ENCODE data around the gene BCOR. TPM values are rescaled to one million over a fixed set of nuclear protein-coding genes. Genes with fewer than 3 reads are reported as not detected.

Gene BCOR
- polyA plus RNA-seq, 1 of the 3 experiments (the other 2 are of a cell fraction) = 8.8 TPM

DNA sequence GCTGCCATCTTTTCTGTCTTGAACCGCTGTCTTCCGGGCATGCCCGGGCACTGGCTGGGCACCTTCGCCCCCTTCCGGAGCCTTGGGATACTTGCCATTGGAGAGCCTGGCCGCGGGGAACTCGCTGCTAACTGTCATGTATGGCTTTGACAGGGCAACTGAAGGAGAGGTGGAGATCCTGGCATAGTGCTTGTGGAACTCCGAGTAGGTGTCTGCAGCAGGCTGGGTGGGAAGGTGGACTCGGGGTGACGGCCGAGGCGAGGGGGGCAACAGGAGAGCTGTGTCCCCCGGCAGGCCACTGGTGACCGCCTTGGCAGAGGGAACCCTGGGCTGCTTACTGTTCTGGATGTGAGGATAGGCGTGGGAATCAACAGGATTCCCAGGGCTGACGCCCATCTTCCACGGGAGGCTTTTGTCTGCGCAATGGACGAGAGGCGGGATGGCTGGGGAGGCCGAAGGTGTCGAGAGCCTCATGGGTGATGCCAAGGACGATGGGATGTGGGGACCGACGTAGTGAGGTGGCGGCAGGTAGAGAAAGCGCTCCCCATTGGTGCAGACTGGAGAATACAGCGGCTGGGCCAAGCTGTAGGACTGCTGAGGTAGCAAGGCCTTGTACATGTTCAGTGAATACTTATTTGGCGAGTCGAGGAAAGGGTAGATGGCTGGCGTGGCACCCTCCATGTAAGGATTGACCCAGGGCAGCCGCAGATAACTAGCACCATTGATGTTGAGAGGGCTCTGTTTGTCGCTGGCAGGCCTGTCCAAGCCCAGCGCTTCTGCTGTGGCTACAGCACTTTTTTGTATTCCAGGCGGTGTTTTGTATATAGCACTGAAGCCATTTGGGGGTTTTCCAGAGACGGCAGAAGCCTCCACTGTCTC, 23.4 kb downstream of the BCOR start:
- H3K27me3 ChIP-seq (ENCODE audit: insufficient read depth) = peaks cover 7% of the 10 kb centered on the region; the same call in 1 of the 2 replicates
- TF ChIP-seq JUND (IDR thresholded peaks at IDR 0.05) (no peak), RAD21 (IDR thresholded peaks at IDR 0.05; ENCODE audit: low read length) (no peak), TAF1 (IDR thresholded peaks at IDR 0.05; ENCODE audit: borderline replicate concordance, low read depth, low read length) (no peak), ELF1 (IDR thresholded peaks at IDR 0.05) (no peak), CTCF (IDR thresholded peaks at IDR 0.05) (no peak), RCOR1 (IDR thresholded peaks at IDR 0.05; ENCODE audit: low read length) (no peak), POLR2AphosphoS5 (IDR thresholded peaks at IDR 0.05; ENCODE audit: low read depth, low read length) (no peak), MXI1 (IDR thresholded peaks at IDR 0.05; ENCODE audit: low read depth, low read length) (no peak), ZBTB33 (IDR thresholded peaks at IDR 0.05; ENCODE audit: borderline replicate concordance, low read depth) (no peak), RXRA (IDR thresholded peaks at IDR 0.05; ENCODE audit: borderline replicate concordance, low read depth) (no peak), MAX (IDR thresholded peaks at IDR 0.05; ENCODE audit: low read depth) (no peak)
- TF ChIP-seq, protein P1, sequence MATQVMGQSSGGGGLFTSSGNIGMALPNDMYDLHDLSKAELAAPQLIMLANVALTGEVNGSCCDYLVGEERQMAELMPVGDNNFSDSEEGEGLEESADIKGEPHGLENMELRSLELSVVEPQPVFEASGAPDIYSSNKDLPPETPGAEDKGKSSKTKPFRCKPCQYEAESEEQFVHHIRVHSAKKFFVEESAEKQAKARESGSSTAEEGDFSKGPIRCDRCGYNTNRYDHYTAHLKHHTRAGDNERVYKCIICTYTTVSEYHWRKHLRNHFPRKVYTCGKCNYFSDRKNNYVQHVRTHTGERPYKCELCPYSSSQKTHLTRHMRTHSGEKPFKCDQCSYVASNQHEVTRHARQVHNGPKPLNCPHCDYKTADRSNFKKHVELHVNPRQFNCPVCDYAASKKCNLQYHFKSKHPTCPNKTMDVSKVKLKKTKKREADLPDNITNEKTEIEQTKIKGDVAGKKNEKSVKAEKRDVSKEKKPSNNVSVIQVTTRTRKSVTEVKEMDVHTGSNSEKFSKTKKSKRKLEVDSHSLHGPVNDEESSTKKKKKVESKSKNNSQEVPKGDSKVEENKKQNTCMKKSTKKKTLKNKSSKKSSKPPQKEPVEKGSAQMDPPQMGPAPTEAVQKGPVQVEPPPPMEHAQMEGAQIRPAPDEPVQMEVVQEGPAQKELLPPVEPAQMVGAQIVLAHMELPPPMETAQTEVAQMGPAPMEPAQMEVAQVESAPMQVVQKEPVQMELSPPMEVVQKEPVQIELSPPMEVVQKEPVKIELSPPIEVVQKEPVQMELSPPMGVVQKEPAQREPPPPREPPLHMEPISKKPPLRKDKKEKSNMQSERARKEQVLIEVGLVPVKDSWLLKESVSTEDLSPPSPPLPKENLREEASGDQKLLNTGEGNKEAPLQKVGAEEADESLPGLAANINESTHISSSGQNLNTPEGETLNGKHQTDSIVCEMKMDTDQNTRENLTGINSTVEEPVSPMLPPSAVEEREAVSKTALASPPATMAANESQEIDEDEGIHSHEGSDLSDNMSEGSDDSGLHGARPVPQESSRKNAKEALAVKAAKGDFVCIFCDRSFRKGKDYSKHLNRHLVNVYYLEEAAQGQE (IDR thresholded peaks at IDR 0.05; ENCODE audit: low read depth, low read length) = no peak
- TF ChIP-seq, protein P2, sequence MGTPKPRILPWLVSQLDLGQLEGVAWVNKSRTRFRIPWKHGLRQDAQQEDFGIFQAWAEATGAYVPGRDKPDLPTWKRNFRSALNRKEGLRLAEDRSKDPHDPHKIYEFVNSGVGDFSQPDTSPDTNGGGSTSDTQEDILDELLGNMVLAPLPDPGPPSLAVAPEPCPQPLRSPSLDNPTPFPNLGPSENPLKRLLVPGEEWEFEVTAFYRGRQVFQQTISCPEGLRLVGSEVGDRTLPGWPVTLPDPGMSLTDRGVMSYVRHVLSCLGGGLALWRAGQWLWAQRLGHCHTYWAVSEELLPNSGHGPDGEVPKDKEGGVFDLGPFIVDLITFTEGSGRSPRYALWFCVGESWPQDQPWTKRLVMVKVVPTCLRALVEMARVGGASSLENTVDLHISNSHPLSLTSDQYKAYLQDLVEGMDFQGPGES (IDR thresholded peaks at IDR 0.05; ENCODE audit: low read depth, low read length) = no peak
- WGBS (ENCODE audit: low lambda C conversion rate) = 58% methylated on average over 33 of the region's 37 CpGs
- peaks cover 32% of the 10 kb centered on the region for H3K79me2 ChIP-seq (ENCODE audit: insufficient read depth)
- no peaks in the 10 kb centered on the region for H3F3A ChIP-seq (replicated peaks; ENCODE audit: insufficient read depth)
- no peaks in the 10 kb centered on the region for H3K9me2 ChIP-seq
- H3K4me2 ChIP-seq = no peak overlapping the region
- peaks cover 29% of the 10 kb centered on the region; the same call in 1 of the 2 replicates for H4K20me1 ChIP-seq (ENCODE audit: insufficient read depth)
- POLR2A ChIA-PET = no interaction called here
- peaks cover 0 to 30% of the 10 kb centered on the region in 2 experiments; a peak in 1 of 4 replicates for H3K4me1 ChIP-seq (ENCODE audit: control insufficient read depth in 1 of 2, insufficient read depth in 2 of 2, low read depth in 1 of 2, low read length in 1 of 2)
- H3K9me3 ChIP-seq = no peaks in the 10 kb centered on the region
- H2AFZ ChIP-seq (ENCODE audit: low read depth) = no peak overlapping the region
- H3K9ac ChIP-seq = no peak overlapping the region
- DNase-seq = no peak
- no peak overlapping the region for H3K27ac ChIP-seq (ENCODE audit: low read depth in 2 of 2, low read length in 1 of 2)
- H3K4me3 ChIP-seq (ENCODE audit: low read depth in 2 of 2, low read length in 1 of 2) = no peak overlapping the region
- CTCF ChIA-PET = no interaction called here
- peaks cover 15 to 49% of the 10 kb centered on the region in 2 experiments for H3K36me3 ChIP-seq (replicated peaks in 1 of 2; ENCODE audit: control insufficient read depth in 1 of 2, insufficient read depth in 2 of 2, low read length in 1 of 2)
